ENCODE results near the gene KRTAP9-3.
"Not testable (repeated sequence)": the region's sequence is repeated elsewhere in the genome, so short reads cannot be mapped to it uniquely, and the experiment has no call there.

The KRTAP9-3 gene

GRCh38 chr17:41232399-41233105, at the start of gene KRTAP9-3:
TSS of gene KRTAP9-3 (plus strand) at chr17:41232449. CDS start at chr17:41232502, 53 bp downstream.
- peaks cover 13% of the 10 kb centered on the region for H3K27me3 ChIP-seq (ENCODE audit: insufficient read depth, low read length, poor library complexity)
- H3K4me2 ChIP-seq (ENCODE audit: insufficient read depth, low read length); H3K79me2 ChIP-seq (ENCODE audit: insufficient read depth, low read length); H3K4me1 ChIP-seq (ENCODE audit: insufficient read depth, low read length); H2AFZ ChIP-seq (ENCODE audit: low read depth, low read length); DNase-seq; ATAC-seq (ENCODE audit: insufficient read depth, low read depth); H4K20me1 ChIP-seq (ENCODE audit: insufficient read depth, low read length); H3K4me3 ChIP-seq (ENCODE audit: low read depth in 1 of 2, low read length in 2 of 2); H3K36me3 ChIP-seq (ENCODE audit: insufficient read depth, low read length); H3K9me3 ChIP-seq (ENCODE audit: insufficient read depth, low read length, severe bottlenecking); H3K9ac ChIP-seq (ENCODE audit: low read depth, low read length); H3K27ac ChIP-seq (ENCODE audit: low read length): not testable (repeated sequence)

- H2AFZ ChIP-seq (ENCODE audit: low read depth, low read length) = no peak within 1 kb of the TSS
- H3K36me3 ChIP-seq (ENCODE audit: insufficient read depth, low read length) = no peaks in the 10 kb centered on the region
- DNase-seq (no peak), ATAC-seq (ENCODE audit: insufficient read depth, low read depth) (no peak)
- H3K27ac ChIP-seq (ENCODE audit: low read length) = no peak within 1 kb of the TSS
- no peaks in the 10 kb centered on the region for H4K20me1 ChIP-seq (ENCODE audit: insufficient read depth, low read length)
- H3K9me3 ChIP-seq (ENCODE audit: insufficient read depth, low read length, severe bottlenecking) = no peaks in the 10 kb centered on the region
- no peaks in the 10 kb centered on the region for H3K4me1 ChIP-seq (ENCODE audit: insufficient read depth, low read length)
- H3K9ac ChIP-seq (ENCODE audit: low read depth, low read length) = no peak within 1 kb of the TSS
- H3K4me2 ChIP-seq (ENCODE audit: insufficient read depth, low read length) = no peak within 1 kb of the TSS
- H3K4me3 ChIP-seq (ENCODE audit: low read depth in 1 of 2, low read length in 2 of 2) = no peak within 1 kb of the TSS
- peaks cover 5% of the 10 kb centered on the region for H3K27me3 ChIP-seq (ENCODE audit: insufficient read depth, low read length, poor library complexity)
- no peaks in the 10 kb centered on the region for H3K79me2 ChIP-seq (ENCODE audit: insufficient read depth, low read length)
- TF ChIP-seq CTCF (IDR thresholded peaks at IDR 0.05; ENCODE audit: borderline replicate concordance, extremely low read depth, low read length, poor library complexity, severe bottlenecking) (no peak), EZH2 (IDR thresholded peaks at IDR 0.05; ENCODE audit: borderline replicate concordance, low read depth, low read length, severe bottlenecking) (no peak)
Observed at GRCh38 chr17:41184480-41184961, 47.7 kb upstream of the KRTAP9-3 start, which contains the start of gene KRTAP4-1. TSS of gene KRTAP4-1 (minus strand) at chr17:41184911. CDS start at chr17:41184854, 57 bp downstream.

- H3K9ac ChIP-seq (ENCODE audit: low read depth, low read length) = no peak overlapping the region
- DNase-seq (no peak), ATAC-seq (ENCODE audit: insufficient read depth, low read depth) (no peak)
- H3K79me2 ChIP-seq (ENCODE audit: insufficient read depth, low read length) = no peaks in the 10 kb centered on the region
- no peaks in the 10 kb centered on the region for H3K9me3 ChIP-seq (ENCODE audit: insufficient read depth, low read length, severe bottlenecking)
- no peak overlapping the region for H3K4me3 ChIP-seq (ENCODE audit: low read depth in 1 of 2, low read length in 2 of 2)
- no peak overlapping the region for H3K27ac ChIP-seq (ENCODE audit: low read length)
- H2AFZ ChIP-seq (ENCODE audit: low read depth, low read length) = no peak overlapping the region
- H3K4me1 ChIP-seq (ENCODE audit: insufficient read depth, low read length) = no peaks in the 10 kb centered on the region
- no peak overlapping the region for H3K4me2 ChIP-seq (ENCODE audit: insufficient read depth, low read length)
- H3K27me3 ChIP-seq (ENCODE audit: insufficient read depth, low read length, poor library complexity) = peaks cover 3% of the 10 kb centered on the region
- H3K36me3 ChIP-seq (ENCODE audit: insufficient read depth, low read length) = no peaks in the 10 kb centered on the region
- no peaks in the 10 kb centered on the region for H4K20me1 ChIP-seq (ENCODE audit: insufficient read depth, low read length)
- no peak for TF ChIP-seq EZH2 (IDR thresholded peaks at IDR 0.05; ENCODE audit: borderline replicate concordance, low read depth, low read length, severe bottlenecking)
- no peak for TF ChIP-seq CTCF (IDR thresholded peaks at IDR 0.05; ENCODE audit: borderline replicate concordance, extremely low read depth, low read length, poor library complexity, severe bottlenecking)
Observed at GRCh38 chr17:41185001-41185400, 47.2 kb upstream of the KRTAP9-3 start.

GRCh38 chr17:41186872-41187271, 45.4 kb upstream of the KRTAP9-3 start:
- TF ChIP-seq CTCF (IDR thresholded peaks at IDR 0.05; ENCODE audit: borderline replicate concordance, extremely low read depth, low read length, poor library complexity, severe bottlenecking) (no peak), EZH2 (IDR thresholded peaks at IDR 0.05; ENCODE audit: borderline replicate concordance, low read depth, low read length, severe bottlenecking) (no peak)
- Histone ChIP-seq H3K27me3 (ENCODE audit: insufficient read depth, low read length, poor library complexity) (peaks cover 3% of the 10 kb centered on the region), H2AFZ (ENCODE audit: low read depth, low read length) (no peak overlapping the region), H3K9me3 (ENCODE audit: insufficient read depth, low read length, severe bottlenecking) (no peaks in the 10 kb centered on the region), H3K4me1 (ENCODE audit: insufficient read depth, low read length) (no peaks in the 10 kb centered on the region), H3K9ac (ENCODE audit: low read depth, low read length) (no peak overlapping the region), H3K27ac (ENCODE audit: low read length) (no peak overlapping the region), H3K36me3 (ENCODE audit: insufficient read depth, low read length) (no peaks in the 10 kb centered on the region), H4K20me1 (ENCODE audit: insufficient read depth, low read length) (no peaks in the 10 kb centered on the region), H3K79me2 (ENCODE audit: insufficient read depth, low read length) (no peaks in the 10 kb centered on the region), H3K4me2 (ENCODE audit: insufficient read depth, low read length) (no peak overlapping the region), H3K4me3 (ENCODE audit: low read depth in 1 of 2, low read length in 2 of 2) (no peak overlapping the region)
- no peak for ATAC-seq (ENCODE audit: insufficient read depth, low read depth)
- no peak for DNase-seq

GRCh38 chr17:41189837-41190318, 42.4 kb upstream of the KRTAP9-3 start, which contains the start of gene KRTAP9-1:
TSS of gene KRTAP9-1 (plus strand) at chr17:41189887. CDS start at chr17:41189887, 0 bp downstream.
- H3K27ac ChIP-seq (ENCODE audit: low read length); H3K27me3 ChIP-seq (ENCODE audit: insufficient read depth, low read length, poor library complexity); H3K4me2 ChIP-seq (ENCODE audit: insufficient read depth, low read length); H3K36me3 ChIP-seq (ENCODE audit: insufficient read depth, low read length); H3K4me3 ChIP-seq (ENCODE audit: low read depth in 1 of 2, low read length in 2 of 2); H3K9ac ChIP-seq (ENCODE audit: low read depth, low read length); H3K9me3 ChIP-seq (ENCODE audit: insufficient read depth, low read length, severe bottlenecking); ATAC-seq (ENCODE audit: insufficient read depth, low read depth); DNase-seq; H4K20me1 ChIP-seq (ENCODE audit: insufficient read depth, low read length); H2AFZ ChIP-seq (ENCODE audit: low read depth, low read length); H3K79me2 ChIP-seq (ENCODE audit: insufficient read depth, low read length); H3K4me1 ChIP-seq (ENCODE audit: insufficient read depth, low read length): not testable (repeated sequence)
